HG03060 (cell line): ENCODE results near the gene KLF16.
A peak's percentile ranks its signal among the peaks of the same experiment; 100 is the strongest.

ENCODE experiments used
- ATAC-seq: cut with Tn5 transposase; IDR thresholded peaks from one replicate; pipeline ENCODE4 v1.9.1; 2021; ENCODE audit warnings: low read depth, moderate number of reproducible peaks; ENCODE audit not compliant: unreplicated experiment

The KLF16 gene

DNA sequence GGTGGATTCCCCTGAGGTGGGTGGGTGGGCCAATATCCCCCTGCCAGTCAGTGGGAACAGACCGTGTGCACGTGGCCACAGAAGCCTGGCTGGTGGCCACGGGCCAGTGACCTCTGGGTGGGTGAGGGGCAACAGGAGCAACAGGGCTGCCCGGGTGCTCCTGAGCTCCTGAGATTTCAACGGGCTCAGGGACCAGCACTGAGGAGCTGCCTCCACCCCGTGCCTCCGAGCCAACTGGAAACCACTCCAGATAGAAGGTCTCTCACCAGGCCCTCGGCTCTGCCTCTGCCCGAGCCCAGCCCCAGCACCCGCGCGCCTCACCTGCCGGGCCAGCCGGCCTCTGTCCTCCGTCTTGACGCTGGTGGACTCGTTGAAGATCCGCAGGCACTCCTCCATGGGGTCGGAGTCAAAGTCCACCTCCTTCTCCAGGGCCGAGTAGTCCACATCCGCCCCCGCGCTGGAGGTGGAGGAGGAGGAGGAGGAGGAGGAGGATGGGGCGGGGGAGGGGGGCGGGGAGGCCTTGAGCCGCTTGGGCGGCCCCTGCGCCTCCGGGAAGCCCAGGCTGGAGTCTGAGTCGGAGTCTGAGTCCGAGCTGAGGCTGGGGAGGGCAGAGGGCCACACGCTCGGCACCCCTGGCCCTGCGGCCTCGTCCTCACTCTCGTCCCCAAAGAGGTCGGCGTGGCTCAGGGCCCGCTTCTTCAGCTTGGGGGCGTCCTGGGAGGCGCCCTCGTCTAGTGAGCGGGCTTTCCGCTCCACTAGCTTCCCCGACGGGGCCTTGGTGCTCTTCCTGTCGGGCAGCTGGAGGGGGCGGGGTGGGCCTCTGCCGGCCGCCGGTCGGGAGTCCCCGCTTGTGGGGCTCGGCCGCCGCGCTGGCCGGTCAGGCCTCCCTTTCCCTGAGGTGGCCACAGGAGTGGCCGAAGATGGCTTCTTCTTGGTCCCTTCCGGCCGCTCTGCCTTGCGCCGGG lies 36.5 kb downstream of the KLF16 start:
- no peak for ATAC-seq

DNA sequence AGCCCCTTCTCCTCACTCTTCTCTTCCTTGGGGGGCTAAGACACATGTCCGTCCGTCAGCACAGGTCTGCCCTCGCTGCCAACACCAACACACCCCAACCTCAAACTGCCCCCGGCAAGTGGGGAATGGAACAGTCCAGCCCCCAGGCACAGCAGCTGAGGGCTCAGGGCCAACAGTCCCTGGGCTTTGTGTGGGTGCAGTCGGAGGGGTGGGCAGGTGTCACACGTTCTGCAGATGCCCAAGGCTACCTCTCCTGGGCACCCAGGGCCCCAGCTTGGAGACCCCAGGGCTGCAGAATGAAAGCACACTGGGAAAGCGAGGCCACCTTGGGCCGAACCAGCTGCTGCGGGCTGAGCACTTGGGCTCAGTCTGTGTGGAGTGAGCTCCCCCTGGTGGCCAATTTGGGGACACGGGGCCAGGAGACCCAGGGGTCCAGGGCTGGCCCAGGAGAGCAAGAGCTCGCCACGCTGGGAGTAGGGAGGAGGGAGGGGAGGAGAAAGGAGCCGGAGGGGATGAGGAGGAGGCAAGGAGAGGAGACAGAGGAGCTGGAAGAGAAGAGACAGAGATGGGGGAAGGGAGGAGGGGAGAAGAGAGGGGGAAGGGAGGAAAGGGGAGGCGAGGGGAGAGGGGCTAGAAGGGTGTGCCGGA lies 37.3 kb downstream of the KLF16 start:
- ATAC-seq = no peak

DNA sequence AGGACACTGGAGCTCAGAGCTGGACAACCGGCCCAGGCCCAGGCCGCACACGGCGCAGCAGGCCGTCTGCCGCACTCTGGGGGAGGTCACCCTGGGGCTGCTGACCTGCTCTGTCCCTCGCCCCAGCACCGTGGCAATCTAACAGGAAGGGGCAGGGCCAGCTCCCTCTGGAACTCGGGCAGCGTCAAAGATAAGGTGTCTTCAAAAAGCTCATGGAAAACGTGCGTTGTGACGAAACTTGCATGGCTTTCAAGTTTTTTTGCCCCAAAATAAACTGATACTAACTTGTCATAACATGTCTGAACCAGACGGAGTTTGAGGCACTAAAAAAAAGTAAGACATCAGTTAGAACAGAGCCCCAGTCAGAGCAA lies 39.1 kb downstream of the KLF16 start:
- ATAC-seq = no peak

DNA sequence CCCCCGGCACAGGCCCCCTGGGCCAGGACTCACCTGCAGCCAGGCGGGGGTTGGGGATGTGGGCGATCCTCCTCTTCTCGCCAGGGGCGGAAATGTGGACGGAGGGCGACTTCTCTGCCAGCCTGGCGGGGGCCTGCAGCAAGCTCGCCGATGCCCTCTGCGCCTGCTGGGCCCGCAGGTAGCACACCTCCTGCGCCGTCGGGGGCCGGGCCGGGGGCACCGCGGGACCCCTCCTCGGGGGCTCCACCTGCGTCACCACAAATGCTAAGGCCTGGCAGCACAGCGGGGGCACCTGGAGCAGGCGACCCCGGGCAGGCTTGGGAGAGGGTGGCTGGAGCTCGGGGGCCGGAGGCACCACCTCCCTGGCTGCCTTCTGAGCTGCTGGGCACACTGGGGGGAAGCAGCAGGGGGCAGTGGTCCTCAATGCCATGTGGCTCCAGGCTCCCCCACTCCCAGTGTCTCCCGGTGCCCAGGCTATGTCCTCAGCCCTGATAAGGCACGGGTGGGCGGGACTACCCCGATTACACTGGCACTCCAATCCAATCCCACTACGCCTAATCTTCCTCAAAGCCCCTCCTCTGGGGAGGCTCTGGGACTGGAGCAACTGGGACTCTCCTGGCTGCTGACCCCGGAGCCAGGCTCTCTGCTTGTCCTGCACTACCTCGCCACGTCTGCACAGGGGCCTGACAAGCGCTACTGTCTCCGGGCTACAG lies 39.7 kb downstream of the KLF16 start:
- ATAC-seq = no peak

- no peak for ATAC-seq
These were observed 40.4 kb downstream of the KLF16 start for GRCh38 chr19:1823020-1823419.

DNA sequence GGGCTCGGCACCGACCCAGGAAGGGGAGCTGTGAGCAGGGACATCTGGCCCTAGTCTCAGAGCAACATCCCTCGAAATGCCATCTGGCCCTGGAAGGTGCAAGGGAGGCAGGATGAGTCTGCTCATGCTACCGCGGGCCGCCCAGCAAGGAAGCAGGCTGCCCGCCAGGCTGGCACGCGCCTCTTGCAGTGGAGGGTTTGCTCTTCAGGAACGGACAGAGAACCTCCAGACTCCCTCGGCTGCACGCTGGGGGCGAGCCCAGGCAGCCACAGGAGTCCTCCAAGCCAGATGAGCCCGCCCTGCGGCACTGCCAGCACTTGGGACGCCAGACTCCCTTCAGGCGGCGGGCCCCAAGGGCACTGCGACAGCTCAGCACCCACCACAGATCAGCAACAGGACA lies 41.2 kb downstream of the KLF16 start:
- ATAC-seq = no peak

DNA sequence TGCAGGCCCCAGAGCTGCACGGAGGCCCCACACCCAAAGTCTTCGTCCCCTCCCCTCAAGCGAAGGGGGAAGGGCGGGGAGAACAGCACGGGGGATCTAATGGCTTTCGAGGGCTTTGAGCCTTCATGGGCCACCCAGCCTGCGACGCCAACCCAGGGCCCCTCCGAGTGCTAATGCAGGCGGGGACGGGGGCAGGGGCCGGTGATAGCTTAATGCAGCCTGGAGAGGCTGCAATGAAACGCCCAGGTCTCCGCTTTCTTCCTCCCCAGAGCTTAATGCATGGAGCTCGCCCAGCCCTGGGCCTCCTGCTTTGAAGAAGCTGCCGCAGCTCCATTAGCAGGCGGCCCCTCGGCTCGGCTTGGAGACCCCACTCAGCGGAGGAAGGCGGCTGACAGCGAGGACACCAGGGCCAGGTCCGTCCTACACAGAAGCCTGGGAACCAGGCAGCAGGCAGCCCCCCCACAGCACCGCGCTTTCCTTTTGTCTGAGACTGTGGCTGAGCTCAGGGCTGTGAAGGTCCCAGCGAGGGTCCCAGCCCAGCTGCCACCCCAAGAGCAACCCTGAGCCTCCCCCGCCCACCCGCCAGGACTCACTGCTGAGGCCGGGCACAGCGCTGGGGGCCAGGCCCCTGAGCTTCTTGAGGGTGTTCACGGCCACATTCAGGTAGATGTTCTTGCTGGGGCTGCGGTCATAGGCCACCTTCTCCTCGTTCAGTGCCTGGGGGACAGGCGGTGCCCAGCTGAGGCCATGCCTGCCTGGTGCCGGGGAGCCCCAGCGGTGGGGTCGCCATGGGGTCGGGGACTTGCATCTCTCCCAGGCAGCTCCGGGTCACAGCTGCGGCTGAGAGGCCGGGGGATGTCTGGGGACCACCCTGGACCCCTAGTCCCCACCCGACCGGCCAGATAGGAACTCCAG lies 43.8 kb downstream of the KLF16 start:
- ATAC-seq = no peak

- ATAC-seq = no peak
These were observed 44.7 kb downstream of the KLF16 start for GRCh38 chr19:1818549-1819195.

- ATAC-seq = no peak
These were observed 45.7 kb downstream of the KLF16 start for GRCh38 chr19:1817553-1818179.

- no peak for ATAC-seq
These were observed 46.7 kb downstream of the KLF16 start for GRCh38 chr19:1816530-1817298.

GRCh38 chr19:1815605-1816529 lies 47.5 kb downstream of the KLF16 start:
- no peak for ATAC-seq

GRCh38 chr19:1814833-1815604 lies 48.4 kb downstream of the KLF16 start:
- ATAC-seq = no peak

- ATAC-seq = no peak
These were observed 49.0 kb downstream of the KLF16 start for GRCh38 chr19:1814391-1814790.

DNA sequence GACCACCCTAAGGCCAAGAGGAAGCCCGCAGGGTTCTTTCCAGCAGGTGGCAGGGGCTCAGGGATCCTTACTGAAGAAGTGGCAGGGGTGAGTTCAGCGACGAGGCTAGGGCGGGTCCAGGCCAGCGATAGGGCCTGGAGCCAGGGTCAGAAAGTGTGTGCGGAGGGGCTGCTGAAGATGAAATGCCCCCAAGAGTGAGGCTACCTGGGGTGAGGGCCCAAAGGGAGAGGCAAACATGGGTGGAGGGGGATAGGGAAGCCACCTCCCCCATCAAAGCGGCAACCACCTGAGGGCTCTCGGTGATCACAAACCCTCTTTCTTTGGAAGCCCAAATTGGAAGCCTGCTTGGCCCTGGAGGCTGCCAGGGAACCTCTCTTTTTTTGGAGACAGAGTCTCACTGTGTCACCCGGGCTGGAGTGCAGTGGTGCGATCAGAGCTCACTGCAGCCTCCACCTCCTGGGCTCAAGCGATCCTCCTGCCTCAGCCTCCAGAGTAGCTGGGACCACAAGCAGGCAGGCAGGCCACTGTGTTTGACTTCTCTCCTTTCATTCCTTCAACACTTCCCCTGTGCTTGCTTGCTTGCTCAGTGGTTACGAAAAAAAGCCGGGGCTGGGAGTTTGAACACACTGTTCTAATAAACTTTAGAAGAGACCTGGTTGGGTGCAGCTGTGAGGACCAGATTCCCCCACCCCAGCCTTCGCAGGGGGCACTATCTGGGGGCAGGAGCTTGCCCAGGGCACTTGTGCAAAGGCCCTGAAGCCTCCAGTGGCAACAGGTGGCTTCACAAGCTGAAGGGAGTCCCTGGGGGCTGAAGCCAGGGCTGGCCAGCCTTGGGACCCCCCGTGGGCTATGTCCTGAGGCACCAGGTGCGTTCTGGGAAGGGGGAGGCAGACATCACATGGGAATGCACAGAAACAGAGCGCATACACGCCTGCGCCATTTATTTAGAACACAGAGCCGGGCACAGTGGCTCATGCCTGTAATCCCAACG lies 49.9 kb downstream of the KLF16 start:
- no peak for ATAC-seq

DNA sequence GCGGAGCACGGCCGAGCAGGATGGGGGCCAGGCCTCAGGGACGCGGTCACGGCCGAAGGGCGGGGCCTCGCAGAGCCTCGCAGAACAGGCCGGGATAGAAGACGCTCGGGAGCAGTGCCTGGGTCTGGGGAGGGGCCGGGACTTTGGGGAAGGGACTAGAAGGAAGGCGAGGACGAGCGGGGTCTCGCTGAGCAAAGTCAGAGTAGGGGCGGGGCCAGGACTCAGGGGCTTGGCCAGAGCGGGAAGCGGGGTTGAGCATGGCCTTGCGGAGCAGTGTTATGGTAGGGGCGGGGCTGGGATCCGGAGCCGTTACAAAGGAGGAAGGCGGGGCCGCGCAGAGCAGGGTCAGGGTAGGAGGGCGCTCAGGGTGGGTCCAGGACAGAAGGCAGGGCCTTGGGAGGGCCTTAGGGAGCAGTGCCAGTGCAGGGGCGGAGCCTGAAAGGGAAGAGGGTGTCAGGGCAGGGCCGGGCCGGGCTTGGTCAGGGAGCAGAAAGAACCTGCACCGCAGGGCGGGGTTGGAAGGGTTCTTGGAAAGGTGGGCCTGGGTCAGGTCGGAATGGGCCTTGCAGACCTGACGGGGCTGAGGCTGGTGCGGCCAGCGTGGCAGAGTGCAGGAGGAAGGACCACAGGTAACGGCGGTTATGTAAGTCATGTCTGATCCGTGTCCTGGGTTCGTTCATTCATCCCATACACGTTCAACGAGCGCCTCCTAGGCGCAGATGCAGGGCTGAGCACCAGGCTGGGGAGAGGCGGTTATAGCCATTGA lies 50.8 kb downstream of the KLF16 start:
- ATAC-seq = peak; percentile 49
